Heart left ventricle (tissue), 13 donors: Measurements from ENCODE around the gene CDK8.

ENCODE experiments used
- CTCF ChIP-seq, 12 donors: fragments of 200-600 bp; sonication (generic) in 4 of 12; IDR thresholded peaks; one replicate each; pipeline versions ENCODE4 v1.5.0 to v1.8.0; 2018 to 2022; ENCODE audit warnings: antibody characterized with exemption in 12 of 12, mild to moderate bottlenecking in 5 of 12
- POLR2A ChIP-seq, 2 donors: fragments of 450-650 bp; IDR thresholded peaks; one replicate each; pipeline ENCODE4 v1.6.1; 2017; ENCODE audit warnings: antibody characterized with exemption in 2 of 2, mild to moderate bottlenecking in 2 of 2, moderate library complexity in 2 of 2
- donor health status: ischemic (EF 13 %, LVEDD 7.1; RV severe dilation, severe dysfunction).
- donor health status: DM: no; HTN: yes; CAD: no.
- donor health status: DM: no; HTN: no; CAD: no.
- donor health status: ischemic (EF 25% LVEDD 6.9; RV normal size, moderate dysfunction).
- donor health status: ischemic (EF 25% LVEDD 5.7; RV mildly dilated, moderate dysfunction).
- donor health status: ischemic (EF 35%, LVEDD 5.7; RV mildly dilated, moderate dysfunction).
- donor health status: nonischemic (EF 11% LVEDD 7.7; RV severe dilation, severe dysfunction).
- donor health status: DM: yes; HTN: yes; CAD: no.
- donor health status: PGD.
- donor health status: ischemic (EF 29% LVEDD 5.4; RV normal size, mild dysfunction).
- donor health status: nonischemic (EF 23%, LVEDD 6.1; RV moderate dilation, normal function).

GRCh38 chr13:26249551-26249950 is 4.4 kb upstream of the CDK8 start:
- TF ChIP-seq CTCF (IDR thresholded peaks at IDR 0.05) (no peak), POLR2A (IDR thresholded peaks at IDR 0.05) (no peak)
